ENCODE results near the gene ISM2. TPM values are rescaled to one million over a fixed set of nuclear protein-coding genes. Genes with fewer than 3 reads are reported as not detected.

Gene ISM2
- total RNA-seq, 1 donor from 2014 or later: 0.31 TPM

GRCh38 chr14:77475432-77476115 lies 23.0 kb downstream of the ISM2 start:
- DNase-seq (ENCODE audit: low spot score) (no peak), ATAC-seq (no peak)
- intact Hi-C loops (cut with DNase I): no loop called here

GRCh38 chr14:77474479-77475177 lies 24.0 kb downstream of the ISM2 start:
- intact Hi-C loops (cut with DNase I): no loop called here
- DNase-seq (ENCODE audit: low spot score) (no peak), ATAC-seq (no peak)

- ATAC-seq: no peak
- intact Hi-C loops (cut with DNase I): no loop called here
- DNase-seq (ENCODE audit: low spot score): peak; percentile 10
These were observed 24.7 kb downstream of the ISM2 start for GRCh38 chr14:77473921-77474320.

GRCh38 chr14:77470224-77470870 lies 28.3 kb downstream of the ISM2 start:
- DNase-seq (ENCODE audit: low spot score): peak; percentile 33
- no peak for ATAC-seq
- intact Hi-C loops (cut with DNase I): no loop called here

GRCh38 chr14:77469539-77469938 lies 29.1 kb downstream of the ISM2 start:
- ATAC-seq (no peak), DNase-seq (ENCODE audit: low spot score) (peak; percentile 9)
- intact Hi-C loops (cut with DNase I): no loop called here

- DNase-seq (ENCODE audit: low spot score) (no peak), ATAC-seq (no peak)
- intact Hi-C loops (cut with DNase I): no loop called here
These were observed 29.5 kb downstream of the ISM2 start for GRCh38 chr14:77469067-77469505.

- intact Hi-C loops (cut with DNase I): no loop called here
- no peak for ATAC-seq
- no peak for DNase-seq (ENCODE audit: low spot score)
These were observed 30.8 kb downstream of the ISM2 start for GRCh38 chr14:77467801-77468200.

GRCh38 chr14:77459072-77459723 lies 39.4 kb downstream of the ISM2 start:
- DNase-seq (ENCODE audit: low spot score) (peak; percentile 76), ATAC-seq (no peak)
- intact Hi-C loops (cut with DNase I): no loop called here

GRCh38 chr14:77458249-77458950 lies 40.2 kb downstream of the ISM2 start:
- no peak for DNase-seq (ENCODE audit: low spot score)
- ATAC-seq: peak; percentile 3
- intact Hi-C loops (cut with DNase I): no loop called here

GRCh38 chr14:77457522-77458248 lies 40.9 kb downstream of the ISM2 start, which contains the start of the genes AHSA1 and VIPAS39:
AHSA1 (plus strand) TSS chr14:77458093; CDS start chr14:77458190, 97 bp downstream.
VIPAS39 (minus strand) TSS chr14:77457601; CDS start chr14:77454102, 3,499 bp downstream.
- DNase-seq (ENCODE audit: low spot score): peak; percentile 94
- intact Hi-C loops (cut with DNase I): no loop called here
- peak; percentile 99 for ATAC-seq

GRCh38 chr14:77457115-77457521 lies 41.5 kb downstream of the ISM2 start:
- DNase-seq (ENCODE audit: low spot score) (no peak), ATAC-seq (no peak)
- intact Hi-C loops (cut with DNase I): no loop called here

- intact Hi-C loops (cut with DNase I): no loop called here
- DNase-seq (ENCODE audit: low spot score) (no peak), ATAC-seq (no peak)
These were observed 42.5 kb downstream of the ISM2 start for GRCh38 chr14:77455966-77456640.

- intact Hi-C loops (cut with DNase I): no loop called here
- no peak for ATAC-seq
- no peak for DNase-seq (ENCODE audit: low spot score)
These were observed 56.4 kb downstream of the ISM2 start for GRCh38 chr14:77442196-77442595.

- ATAC-seq (no peak), DNase-seq (ENCODE audit: low spot score) (no peak)
- intact Hi-C loops (cut with DNase I): no loop called here
These were observed 58.8 kb downstream of the ISM2 start for GRCh38 chr14:77439861-77440260.

- DNase-seq (ENCODE audit: low spot score): no peak
- no peak for ATAC-seq
- intact Hi-C loops (cut with DNase I): no loop called here
These were observed 60.0 kb downstream of the ISM2 start for GRCh38 chr14:77438596-77438995.

- DNase-seq (ENCODE audit: low spot score): no peak
- intact Hi-C loops (cut with DNase I): no loop called here
- no peak for ATAC-seq
These were observed 62.6 kb downstream of the ISM2 start for GRCh38 chr14:77436042-77436441.

GRCh38 chr14:77426396-77426795 lies 72.2 kb downstream of the ISM2 start:
- DNase-seq (ENCODE audit: low spot score): no peak
- ATAC-seq: no peak
- intact Hi-C loops (cut with DNase I): no loop called here

GRCh38 chr14:77424862-77425261 lies 73.8 kb downstream of the ISM2 start:
- DNase-seq (ENCODE audit: low spot score) (no peak), ATAC-seq (no peak)
- intact Hi-C loops (cut with DNase I): no loop called here

Measured in sciatic nerve (tissue), 2 donors.